GM23248 (cell line): ENCODE data around the gene NHLRC2.

Experiments
- EZH2 ChIP-seq: fragments of 200-600 bp; sonication (generic); IDR thresholded peaks from 2 replicates; pipeline ENCODE4 v1.6.1; 2018; ENCODE audit warnings: antibody characterized with exemption, mild to moderate bottlenecking; ENCODE audit not compliant: insufficient read depth, poor library complexity, severe bottlenecking
- EZH2phosphoT487 ChIP-seq: fragments of 200-600 bp; sonication (generic); IDR thresholded peaks from 2 replicates; pipeline ENCODE4 v1.6.1; 2018; ENCODE audit warnings: antibody characterized with exemption, moderate library complexity, mild to moderate bottlenecking, low read depth; ENCODE audit not compliant: insufficient read depth

DNA sequence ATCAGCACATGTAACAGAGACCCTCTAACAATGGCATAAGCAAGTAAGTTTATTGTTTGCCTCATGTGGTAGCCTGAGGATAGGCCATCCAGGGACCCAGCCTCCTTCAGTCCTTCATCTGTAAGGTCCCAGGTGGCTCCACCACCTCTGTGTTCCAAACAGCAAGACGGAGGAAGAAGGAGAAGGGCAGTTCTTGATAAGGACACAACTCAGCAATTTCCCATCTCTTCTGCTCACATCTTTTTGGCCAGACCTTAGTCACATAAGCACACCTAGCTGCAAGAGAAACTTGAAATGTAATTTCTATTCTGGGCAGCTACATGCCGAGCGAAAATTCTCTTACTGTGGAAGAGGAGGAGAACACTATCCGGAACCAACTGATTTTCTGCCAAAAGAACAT, 34.5 kb upstream of the NHLRC2 start:
- TF ChIP-seq EZH2 (no peak), EZH2phosphoT487 (no peak)
